T follicular helper cell (primary cell): ENCODE results near the gene IKBKG.
A peak's percentile ranks its signal among the peaks of the same experiment; 100 is the strongest.
"Not testable (repeated sequence)": the region's sequence is repeated elsewhere in the genome, so short reads cannot be mapped to it uniquely, and the experiment has no call there.

Experiments
- DNase-seq: peaks from one replicate; pipeline ENCODE4 v3.0.0-alpha.2; 2020; ENCODE audit warnings: low read depth
- total RNA-seq, 2 experiments: gene quantifications; one replicate each; lab custom pipeline; 2026; lab: John Stamatoyannopoulos, UW

Gene IKBKG
- 11.7 to 13.2 reads per million in 2 experiments for total RNA-seq

DNA sequence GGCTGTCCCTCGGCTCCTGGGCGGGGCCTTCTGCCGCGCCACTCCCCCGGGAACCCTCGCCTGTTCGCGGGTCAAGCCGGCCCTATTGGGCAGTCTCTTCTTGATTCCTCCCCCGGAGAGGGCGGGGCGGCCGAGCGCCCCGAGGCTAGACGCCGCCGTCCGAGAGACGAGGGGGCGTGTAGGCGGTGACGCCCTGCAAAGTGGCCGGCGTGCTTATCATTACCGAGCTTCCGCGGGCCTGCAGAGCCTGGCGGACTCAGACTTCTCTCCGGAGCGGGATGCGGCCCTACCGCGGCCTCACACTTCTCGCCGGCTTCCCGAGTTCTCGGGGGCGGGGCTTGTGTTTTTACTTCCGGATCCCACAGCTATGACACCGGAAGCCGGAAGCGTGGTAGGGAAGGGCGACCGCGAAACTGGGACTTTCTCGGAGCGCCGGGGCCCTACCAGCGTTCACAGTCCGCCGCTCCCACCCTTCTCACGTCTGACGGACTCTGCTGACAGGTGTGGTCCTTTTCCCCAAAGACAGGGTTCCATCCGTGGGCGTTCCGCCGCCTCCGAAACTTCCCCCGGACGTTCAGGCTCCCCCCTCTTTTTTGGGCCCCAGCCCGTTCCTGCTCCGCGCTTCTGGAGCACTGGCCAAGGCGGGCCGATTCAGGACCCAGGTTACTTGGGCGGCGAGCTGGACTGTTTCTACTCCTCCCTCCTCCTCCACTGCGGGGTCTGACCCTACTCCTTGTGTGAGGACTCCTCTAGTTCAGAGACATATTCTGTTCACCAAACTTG, at the start of gene IKBKG:
TSS of gene IKBKG (plus strand) at position 376 of the 783 bp plus-strand sequence. CDS start 4,383 bp downstream, outside the sequence.
- peak; percentile 80 for DNase-seq

DNA sequence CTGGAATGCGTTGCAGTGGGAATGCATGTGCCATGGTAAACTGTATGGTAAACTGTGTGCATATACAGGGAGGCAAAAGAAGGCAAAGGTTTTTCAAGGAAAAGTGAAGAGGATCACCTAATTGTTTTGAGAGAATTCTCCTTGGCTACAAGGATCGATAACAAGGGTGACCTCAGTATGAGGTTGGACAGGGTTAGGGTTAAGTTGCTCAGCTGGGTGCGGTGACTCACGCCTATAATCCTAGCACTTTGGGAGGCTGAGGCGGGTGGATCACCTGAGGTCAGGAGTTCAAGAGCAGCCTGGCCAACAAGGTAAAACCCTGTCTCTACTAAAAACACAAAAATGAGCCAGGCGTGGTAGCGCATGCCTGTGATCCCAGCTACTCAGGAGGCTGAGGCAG, 46.0 kb upstream of the IKBKG start:
- not testable (repeated sequence) for DNase-seq

DNA sequence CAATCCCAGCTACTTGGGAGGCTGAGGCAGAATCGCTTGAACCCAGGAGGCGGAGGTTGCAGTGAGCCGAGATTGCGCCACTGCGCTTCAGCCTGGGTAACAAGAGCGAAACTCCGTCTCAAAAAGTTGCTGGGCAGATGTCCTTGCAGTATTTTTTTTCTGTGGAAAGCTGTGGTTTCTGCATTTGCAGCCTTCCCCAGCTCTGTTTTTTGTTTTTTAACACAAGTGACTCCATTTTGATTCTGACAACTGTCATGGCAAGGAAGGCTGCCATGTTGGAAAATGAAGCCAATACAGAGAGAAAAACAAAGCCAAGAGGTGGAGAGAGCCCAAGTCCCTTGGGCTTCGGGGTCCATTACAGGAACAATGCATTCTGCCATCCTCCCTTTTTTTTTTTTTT, 45.3 kb upstream of the IKBKG start:
- no peak for DNase-seq

DNA sequence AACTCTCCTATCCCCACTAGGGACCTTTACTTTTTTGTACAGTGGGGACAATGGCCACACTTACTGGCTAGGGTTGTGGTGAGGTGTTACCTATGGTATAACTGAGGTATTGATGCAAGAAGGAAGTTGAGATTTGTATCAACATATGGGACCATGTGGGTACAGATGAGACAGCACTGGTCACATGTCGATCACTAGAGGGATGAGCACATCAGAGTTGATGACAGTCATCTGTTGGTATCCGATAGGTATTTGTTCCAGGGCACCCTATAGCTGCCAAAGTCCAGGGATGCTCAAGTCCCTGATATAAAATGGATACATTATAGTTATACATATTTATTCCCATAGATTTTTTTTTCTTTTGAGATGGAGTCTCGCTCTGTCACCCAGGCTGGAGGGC, 44.4 kb upstream of the IKBKG start:
- no peak for DNase-seq

DNA sequence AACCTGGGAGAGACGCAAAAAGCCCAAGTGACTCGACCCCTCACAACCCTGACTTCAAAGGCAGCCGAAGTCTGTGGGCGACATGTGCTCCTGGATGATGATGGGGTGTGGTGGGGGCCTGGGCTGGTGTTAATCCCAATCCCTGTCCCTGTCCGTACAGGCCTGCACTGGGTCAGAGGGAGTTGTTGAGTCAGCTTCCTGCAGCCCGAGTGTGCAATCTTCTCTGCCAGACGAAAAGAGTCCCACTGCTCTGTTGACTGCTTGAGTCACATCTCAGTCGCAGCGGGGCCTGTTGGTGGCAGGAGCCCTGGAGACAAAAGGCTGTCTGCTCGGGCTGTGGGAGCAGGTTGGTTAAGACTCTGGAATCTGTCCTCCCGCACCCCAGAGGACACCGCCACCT, 41.7 kb upstream of the IKBKG start:
- no peak for DNase-seq

- DNase-seq = no peak
These were observed 40.7 kb upstream of the IKBKG start for GRCh38 chrX:154506483-154507332.

GRCh38 chrX:154507673-154508383, 39.6 kb upstream of the IKBKG start:
- DNase-seq = no peak

- DNase-seq = no peak
These were observed 39.1 kb upstream of the IKBKG start for GRCh38 chrX:154508384-154508745.

DNA sequence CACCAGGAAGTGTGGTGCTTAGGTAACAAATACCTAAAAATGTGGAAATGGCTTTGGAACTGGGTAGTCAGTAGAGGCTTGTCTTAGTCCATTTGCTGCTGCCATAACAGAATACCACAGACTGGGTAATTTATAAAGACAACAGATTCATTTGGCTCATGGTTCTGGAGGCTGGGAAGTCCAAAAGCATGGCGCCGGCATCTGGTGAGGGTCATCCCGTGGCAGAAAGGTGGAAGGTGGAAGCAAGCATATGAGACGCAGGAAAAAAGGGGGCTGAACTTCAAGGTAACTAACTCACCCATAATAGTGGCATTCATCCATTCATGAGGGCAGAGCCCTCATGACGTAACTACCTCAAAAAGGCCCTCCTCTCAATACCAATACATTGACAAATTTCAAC, 38.0 kb upstream of the IKBKG start:
- no peak for DNase-seq

- no peak for DNase-seq
These were observed 35.7 kb upstream of the IKBKG start for GRCh38 chrX:154511761-154512160.

DNA sequence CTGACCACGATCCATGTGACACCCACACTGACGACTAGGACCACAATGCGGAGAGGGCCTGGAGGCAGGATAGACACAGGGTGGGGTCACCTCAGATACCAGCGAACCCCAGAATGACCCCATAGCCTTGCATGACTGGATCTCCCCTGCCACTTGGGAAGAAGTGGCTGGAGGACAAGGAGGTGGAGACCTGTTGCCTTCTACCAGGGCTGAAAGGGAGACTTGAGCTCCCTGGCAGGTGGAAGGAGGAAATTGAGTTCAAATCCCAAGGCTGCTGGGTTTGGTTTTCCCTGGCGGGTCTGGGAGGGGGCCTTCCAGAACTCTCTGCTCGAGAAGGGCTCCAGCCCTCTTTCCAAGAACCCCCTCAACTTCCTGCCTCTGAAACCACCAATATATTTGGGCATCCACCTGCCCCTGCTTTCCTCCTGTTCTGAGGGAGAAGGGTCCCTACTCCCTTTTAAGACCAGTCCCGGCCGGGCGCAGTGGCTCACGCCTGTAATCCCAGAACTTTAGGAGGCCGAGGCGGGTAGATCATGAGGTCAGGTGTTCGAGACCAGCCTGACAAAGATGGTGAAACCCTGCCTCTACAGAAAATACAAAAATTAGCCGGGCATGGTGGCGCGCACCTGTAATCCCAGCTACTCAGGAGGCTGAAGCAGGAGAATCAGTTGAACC, 34.4 kb upstream of the IKBKG start:
- no peak for DNase-seq

DNA sequence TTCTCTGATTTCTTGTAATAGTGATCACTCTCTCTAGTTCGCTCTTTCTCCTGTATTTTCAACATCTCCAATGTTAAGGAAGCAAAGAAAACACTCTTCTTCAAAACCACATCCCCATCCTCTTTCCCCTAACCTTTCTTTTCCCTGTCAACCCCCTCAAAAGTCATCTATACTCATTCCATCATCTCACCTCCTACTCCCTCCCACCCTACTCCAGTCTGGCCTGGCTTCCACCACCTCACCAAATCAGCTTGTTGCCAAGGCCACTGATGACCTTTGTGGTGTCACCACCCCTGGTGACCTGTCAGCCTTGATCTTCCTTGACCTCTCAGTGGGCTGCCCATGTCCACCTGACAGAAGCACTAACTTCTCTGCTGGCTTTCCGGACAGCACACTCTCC, 33.7 kb upstream of the IKBKG start:
- DNase-seq = no peak

- DNase-seq = no peak
These were observed 32.1 kb upstream of the IKBKG start for GRCh38 chrX:154515090-154515965.

GRCh38 chrX:154515966-154516655, 31.3 kb upstream of the IKBKG start, which contains the start of gene FAM3A:
TSS of gene FAM3A (minus strand) at chrX:154516232. CDS start at chrX:154515772, 460 bp downstream.
- DNase-seq = peak; percentile 87

DNA sequence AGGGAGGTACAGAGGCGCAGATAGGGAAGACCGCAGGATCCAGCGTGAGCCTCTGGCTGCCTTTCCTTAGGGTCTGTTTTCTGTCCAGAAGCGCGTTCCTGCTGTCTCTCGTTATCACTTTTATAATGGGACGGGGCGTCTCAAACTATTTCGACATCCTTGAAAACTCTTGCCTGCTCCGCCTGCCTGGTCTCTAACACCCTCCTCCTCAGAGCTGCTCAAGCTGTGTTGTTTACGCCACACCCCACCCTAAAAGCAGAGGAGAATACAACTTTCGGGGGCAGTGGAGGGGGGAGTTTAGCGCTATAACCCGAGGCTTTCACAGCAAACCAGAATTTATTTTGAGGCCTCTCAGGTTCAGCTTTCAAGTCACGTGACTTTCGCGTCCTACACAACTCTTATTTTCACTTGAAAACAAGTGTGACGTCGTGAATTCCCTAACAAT, 30.7 kb upstream of the IKBKG start:
- no peak for DNase-seq

DNA sequence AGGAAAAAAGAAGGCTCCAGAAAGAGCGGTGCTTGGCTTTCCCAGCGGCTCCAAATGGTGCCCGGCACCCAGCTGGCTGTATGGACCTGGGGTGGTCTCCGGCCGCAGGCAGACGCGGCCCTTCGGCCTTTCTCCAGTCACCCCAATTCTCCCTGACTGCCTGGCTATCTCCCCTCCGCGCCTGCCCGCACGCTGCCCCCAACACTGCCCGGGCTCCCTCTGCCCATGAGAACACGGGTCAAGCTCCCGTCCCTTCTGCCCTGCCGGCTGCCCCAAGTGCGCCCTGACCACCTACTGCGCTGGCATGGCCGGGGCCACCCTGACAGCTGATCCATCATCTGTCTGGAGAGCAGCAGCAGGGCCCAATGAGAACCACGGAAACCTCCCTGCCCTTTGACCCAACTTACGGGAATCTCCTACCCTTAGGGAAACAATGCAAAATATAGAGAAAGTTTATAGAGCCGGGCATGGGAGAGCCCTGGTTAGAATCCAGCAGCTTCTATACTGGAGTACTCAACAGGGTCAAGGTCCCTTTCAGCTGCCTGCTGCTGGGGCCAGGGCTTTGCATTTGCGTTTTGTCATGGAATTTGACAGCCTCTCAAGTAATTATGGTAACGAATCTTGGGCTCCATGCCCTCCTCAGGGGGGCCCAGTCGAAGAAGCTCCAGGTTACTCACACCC, 30.2 kb upstream of the IKBKG start:
- no peak for DNase-seq

- no peak for DNase-seq
These were observed 28.0 kb upstream of the IKBKG start for GRCh38 chrX:154519389-154519788.

DNA sequence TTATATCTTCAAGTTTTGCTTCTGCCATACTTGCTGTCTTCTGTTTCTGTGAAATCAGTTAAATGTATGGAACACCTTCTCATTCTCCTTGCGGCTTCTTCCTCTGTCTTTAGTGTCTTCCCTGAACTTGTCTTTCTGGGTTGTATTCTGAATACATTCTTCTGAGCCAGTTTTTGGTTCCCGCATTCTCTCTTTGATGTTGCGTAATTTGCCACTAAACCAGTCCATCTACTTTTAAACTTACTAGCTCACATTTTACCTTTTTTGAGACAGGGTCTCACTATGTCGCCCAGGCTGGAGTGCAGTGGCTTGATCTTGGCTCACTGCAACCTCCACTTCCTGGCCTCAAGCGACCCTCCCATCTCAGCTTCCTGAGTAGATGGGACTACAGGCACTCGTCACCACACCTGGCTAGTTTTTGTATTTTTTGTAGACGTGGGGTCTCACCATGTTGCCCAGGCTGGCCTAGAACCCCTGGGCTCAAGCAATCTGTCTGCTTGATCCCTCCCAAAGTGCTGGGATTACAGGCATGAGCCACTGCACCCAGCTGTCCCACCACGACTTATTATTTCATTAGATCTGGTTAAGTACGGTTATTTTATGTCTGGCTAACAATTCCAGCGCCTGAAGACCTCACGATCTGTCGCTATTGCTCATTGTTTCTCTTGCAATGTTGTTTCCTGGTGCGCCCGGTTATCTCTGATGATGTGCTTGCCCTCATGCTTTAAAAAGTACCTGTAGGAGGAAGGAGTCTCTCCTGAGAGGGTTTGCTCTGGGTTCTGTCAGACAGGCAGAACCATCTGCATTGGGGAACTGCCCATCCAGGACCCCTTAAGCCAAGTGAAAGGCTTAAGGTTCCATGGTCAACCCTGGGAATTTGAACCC, 21.6 kb upstream of the IKBKG start:
- DNase-seq = no peak
